Measurements from ENCODE around the gene ZDHHC1.

ZDHHC1 gene

GRCh38 chr16:67460168-67460567 is 43.9 kb upstream of the ZDHHC1 start:
- Histone ChIP-seq H3K27me3 (ENCODE audit: insufficient read depth, poor library complexity, severe bottlenecking) (no peaks in the 10 kb centered on the region), H3K27ac (replicated peaks) (no peak overlapping the region), H3K4me3 (replicated peaks; ENCODE audit: insufficient read depth, low read length) (no peak overlapping the region)
- no peak for TF ChIP-seq SPI1 (IDR thresholded peaks at IDR 0.05; ENCODE audit: borderline replicate concordance, low read depth)
- TF ChIP-seq GABPA (IDR thresholded peaks at IDR 0.05; ENCODE audit: low read depth), result no peak
- TF ChIP-seq CTCF (IDR thresholded peaks at IDR 0.05; ENCODE audit: insufficient read depth, low read length), result no peak
- TF ChIP-seq POLR2AphosphoS5 (IDR thresholded peaks at IDR 0.05; ENCODE audit: low read depth), result no peak
- no peak for TF ChIP-seq REST (IDR thresholded peaks at IDR 0.05; ENCODE audit: insufficient replicate concordance, low read depth)
- no peak for DNase-seq (ENCODE audit: low read depth in 1 of 2, low spot score in 1 of 2)

- Histone ChIP-seq H3K27ac (replicated peaks) (no peak overlapping the region), H3K27me3 (ENCODE audit: insufficient read depth, poor library complexity, severe bottlenecking) (no peaks in the 10 kb centered on the region)
- TF ChIP-seq GABPA (IDR thresholded peaks at IDR 0.05; ENCODE audit: low read depth) (no peak), SPI1 (IDR thresholded peaks at IDR 0.05; ENCODE audit: borderline replicate concordance, low read depth) (no peak), POLR2AphosphoS5 (IDR thresholded peaks at IDR 0.05; ENCODE audit: low read depth) (no peak), CTCF (IDR thresholded peaks at IDR 0.05; ENCODE audit: insufficient read depth, low read length) (no peak), REST (IDR thresholded peaks at IDR 0.05; ENCODE audit: insufficient replicate concordance, low read depth) (no peak)
Observed at GRCh38 chr16:67459861-67460150, 43.5 kb upstream of the ZDHHC1 start.

GRCh38 chr16:67459066-67459860 is 43.0 kb upstream of the ZDHHC1 start:
- Histone ChIP-seq H3K27me3 (ENCODE audit: insufficient read depth, poor library complexity, severe bottlenecking) (no peaks in the 10 kb centered on the region), H3K27ac (replicated peaks) (no peak overlapping the region), H3K4me3 (replicated peaks; ENCODE audit: insufficient read depth, low read length) (no peak overlapping the region)
- TF ChIP-seq REST (IDR thresholded peaks at IDR 0.05; ENCODE audit: insufficient replicate concordance, low read depth) (no peak), POLR2AphosphoS5 (IDR thresholded peaks at IDR 0.05; ENCODE audit: low read depth) (no peak), SPI1 (IDR thresholded peaks at IDR 0.05; ENCODE audit: borderline replicate concordance, low read depth) (no peak), GABPA (IDR thresholded peaks at IDR 0.05; ENCODE audit: low read depth) (no peak), CTCF (IDR thresholded peaks at IDR 0.05; ENCODE audit: insufficient read depth, low read length) (no peak)
- DNase-seq (ENCODE audit: low read depth in 1 of 2, low spot score in 1 of 2), result no peak

More at GRCh38 chr16:67459861-67460150, 43.5 kb upstream of the ZDHHC1 start:
- no peak for DNase-seq (ENCODE audit: low read depth in 1 of 2, low spot score in 1 of 2)
- no peak overlapping the region for H3K4me3 ChIP-seq (replicated peaks; ENCODE audit: insufficient read depth, low read length)
